ENCODE measurements around the gene GRID2. TPM values are rescaled to one million over a fixed set of nuclear protein-coding genes. Genes with fewer than 3 reads are reported as not detected.

The GRID2 gene
- total and polyA plus RNA-seq, 7 experiments from 2014 or later: not detected

GRCh38 chr4:93182722-93183121 lies 879.0 kb downstream of the GRID2 start:
- no peaks in the 10 kb centered on the region for H3K27me3 ChIP-seq (ENCODE audit: control insufficient read depth in 2 of 2, insufficient read depth in 2 of 2, low read length in 2 of 2)
- no peak overlapping the region for H3K27ac Mint-ChIP-seq
- H3K9me3 ChIP-seq (ENCODE audit: control insufficient read depth in 2 of 3, low read length in 3 of 3): no peaks in the 10 kb centered on the region
- ATAC-seq (no peak), DNase-seq (no peak)
- ChIA-PET CTCF (no interaction called here), POLR2A (no interaction called here)
- no peak overlapping the region for H3K4me3 Mint-ChIP-seq
- peaks cover 0 to 10% (median 3%) of the 10 kb centered on the region in 11 donors for H3K9me3 Mint-ChIP-seq
- no peaks in the 10 kb centered on the region for H3K36me3 Mint-ChIP-seq
- no peaks in the 10 kb centered on the region for H3K36me3 ChIP-seq (ENCODE audit: control insufficient read depth in 2 of 3, insufficient read depth in 3 of 3, low read length in 3 of 3)
- no peaks in the 10 kb centered on the region for H3K27me3 Mint-ChIP-seq
- H3K4me1 ChIP-seq (ENCODE audit: control insufficient read depth in 2 of 2, insufficient read depth in 2 of 2, low read length in 2 of 2): no peaks in the 10 kb centered on the region
- no peak overlapping the region for H3K4me3 ChIP-seq (ENCODE audit: low read length)
- no peak overlapping the region for H3K27ac ChIP-seq (ENCODE audit: low read depth, low read length)
- H3K4me1 Mint-ChIP-seq: no peaks in the 10 kb centered on the region
- intact Hi-C loops (cut with micrococcal nuclease): no loop called here

DNA sequence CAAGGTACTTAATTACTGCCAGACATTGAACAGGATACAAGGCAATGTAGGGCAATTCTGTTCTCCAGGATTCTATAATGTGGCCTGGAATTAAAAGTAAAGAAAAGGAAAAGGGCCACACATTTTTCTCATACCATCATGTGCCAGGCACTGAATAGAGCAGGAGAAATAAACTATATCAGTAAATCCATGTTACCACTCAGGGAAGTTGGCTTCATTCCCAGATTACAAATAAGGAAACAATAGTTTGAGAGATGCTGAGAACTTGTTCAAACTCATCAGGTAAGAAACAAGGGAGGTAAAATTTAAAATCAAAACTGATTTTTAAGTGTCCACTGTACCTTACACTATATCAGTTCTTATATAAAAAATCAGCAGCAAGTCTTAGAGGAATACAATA lies 879.8 kb downstream of the GRID2 start:
- Mint-ChIP-seq H3K4me3 (no peak overlapping the region), H3K9me3 (peaks cover 0 to 10% (median under 1%) of the 10 kb centered on the region in 11 donors), H3K27me3 (no peaks in the 10 kb centered on the region), H3K27ac (no peak overlapping the region), H3K4me1 (no peaks in the 10 kb centered on the region), H3K36me3 (no peaks in the 10 kb centered on the region)
- H3K4me1 ChIP-seq (ENCODE audit: control insufficient read depth in 2 of 2, insufficient read depth in 2 of 2, low read length in 2 of 2): no peaks in the 10 kb centered on the region
- ATAC-seq (no peak), DNase-seq (no peak)
- H3K27ac ChIP-seq (ENCODE audit: low read depth, low read length): no peak overlapping the region
- no peaks in the 10 kb centered on the region for H3K9me3 ChIP-seq (ENCODE audit: control insufficient read depth in 2 of 3, low read length in 3 of 3)
- no peaks in the 10 kb centered on the region for H3K27me3 ChIP-seq (ENCODE audit: control insufficient read depth in 2 of 2, insufficient read depth in 2 of 2, low read length in 2 of 2)
- POLR2A ChIA-PET: no interaction called here
- no peaks in the 10 kb centered on the region for H3K36me3 ChIP-seq (ENCODE audit: control insufficient read depth in 2 of 3, insufficient read depth in 3 of 3, low read length in 3 of 3)
- CTCF ChIA-PET: no interaction called here
- intact Hi-C loops (cut with micrococcal nuclease): no loop called here
- no peak overlapping the region for H3K4me3 ChIP-seq (ENCODE audit: low read length)

DNA sequence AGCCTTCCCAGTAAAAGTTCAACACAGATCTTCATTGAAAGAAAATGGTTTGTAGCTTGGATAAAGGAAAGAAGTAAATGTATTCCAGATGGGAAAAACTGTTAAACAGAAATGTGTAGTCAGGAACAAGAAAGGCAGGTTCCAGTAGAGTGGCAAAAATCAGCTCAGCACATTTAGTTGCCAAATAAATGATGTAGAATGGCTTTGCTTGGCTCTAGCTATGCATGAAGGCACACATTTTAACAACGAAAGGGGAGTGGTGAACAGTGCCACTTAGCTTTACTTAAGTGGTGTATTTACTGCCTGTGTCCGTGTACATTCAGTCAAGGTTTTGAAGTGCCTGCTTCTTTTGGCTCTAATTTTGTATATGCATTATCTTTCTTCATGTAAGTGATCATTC lies 880.3 kb downstream of the GRID2 start:
- no peaks in the 10 kb centered on the region for H3K36me3 ChIP-seq (ENCODE audit: control insufficient read depth in 2 of 3, insufficient read depth in 3 of 3, low read length in 3 of 3)
- H3K27me3 Mint-ChIP-seq: no peaks in the 10 kb centered on the region
- no peaks in the 10 kb centered on the region for H3K9me3 ChIP-seq (ENCODE audit: control insufficient read depth in 2 of 3, low read length in 3 of 3)
- peaks cover 0 to 7% (median 3%) of the 10 kb centered on the region in 11 donors for H3K9me3 Mint-ChIP-seq
- H3K4me1 Mint-ChIP-seq: no peaks in the 10 kb centered on the region
- no peak overlapping the region for H3K27ac Mint-ChIP-seq
- DNase-seq (no peak), ATAC-seq (no peak)
- H3K36me3 Mint-ChIP-seq: no peaks in the 10 kb centered on the region
- POLR2A ChIA-PET: no interaction called here
- intact Hi-C loops (cut with micrococcal nuclease): no loop called here
- no peak overlapping the region for H3K27ac ChIP-seq (ENCODE audit: low read depth, low read length)
- no peaks in the 10 kb centered on the region for H3K4me1 ChIP-seq (ENCODE audit: control insufficient read depth in 2 of 2, insufficient read depth in 2 of 2, low read length in 2 of 2)
- no peak overlapping the region for H3K4me3 Mint-ChIP-seq
- H3K27me3 ChIP-seq (ENCODE audit: control insufficient read depth in 2 of 2, insufficient read depth in 2 of 2, low read length in 2 of 2): no peaks in the 10 kb centered on the region
- CTCF ChIA-PET: no interaction called here
- no peak overlapping the region for H3K4me3 ChIP-seq (ENCODE audit: low read length)

DNA sequence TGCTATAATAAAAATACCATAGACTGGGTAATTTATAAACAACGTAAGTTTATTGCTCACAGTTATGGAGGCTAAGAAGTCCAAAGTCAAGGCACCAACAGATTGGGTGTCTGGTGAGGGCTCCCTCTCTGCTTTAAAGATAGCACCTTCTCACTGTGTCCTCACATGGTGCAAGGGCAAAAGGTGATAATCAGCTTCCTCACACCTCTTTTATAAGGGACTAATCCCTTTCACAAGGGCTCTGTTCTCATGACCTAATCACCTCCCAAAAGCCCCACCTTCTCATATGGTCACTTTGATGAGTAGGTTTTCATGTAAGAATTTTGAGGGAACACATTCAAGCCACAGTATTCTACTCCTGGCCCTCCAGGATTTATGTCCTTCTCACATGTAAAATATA lies 883.1 kb downstream of the GRID2 start:
- CTCF ChIA-PET: no interaction called here

DNA sequence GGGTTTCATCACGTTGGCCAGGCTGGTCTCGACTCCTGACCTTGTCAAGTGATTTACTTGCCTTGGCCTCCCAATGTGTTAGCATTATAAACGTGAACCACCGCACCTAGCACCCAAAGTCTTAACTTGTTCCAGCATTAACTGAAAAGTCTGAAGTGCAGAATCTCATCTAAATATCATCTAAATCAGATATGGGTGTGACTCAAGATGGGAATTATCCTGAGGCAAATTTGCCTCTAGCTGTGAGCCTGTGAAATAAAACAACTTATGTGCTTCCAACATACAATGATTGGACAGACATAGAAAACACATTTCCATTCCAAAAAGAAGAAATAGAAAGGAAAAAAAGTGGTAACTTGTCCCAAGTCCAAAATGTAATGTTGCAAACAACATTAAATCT lies 883.7 kb downstream of the GRID2 start:
- Mint-ChIP-seq H3K4me3 (no peak overlapping the region), H3K9me3 (peaks cover 0 to 8% (median 0%) of the 10 kb centered on the region in 11 donors), H3K4me1 (no peaks in the 10 kb centered on the region), H3K27ac (no peak overlapping the region), H3K27me3 (no peaks in the 10 kb centered on the region), H3K36me3 (no peaks in the 10 kb centered on the region)
- ChIA-PET POLR2A (no interaction called here), CTCF (no interaction called here)
- DNase-seq (no peak), ATAC-seq (no peak)
- no peaks in the 10 kb centered on the region for H3K36me3 ChIP-seq (ENCODE audit: control insufficient read depth in 2 of 3, insufficient read depth in 3 of 3, low read length in 3 of 3)
- no peaks in the 10 kb centered on the region for H3K9me3 ChIP-seq (ENCODE audit: control insufficient read depth in 2 of 3, low read length in 3 of 3)
- no peaks in the 10 kb centered on the region for H3K27me3 ChIP-seq (ENCODE audit: control insufficient read depth in 2 of 2, insufficient read depth in 2 of 2, low read length in 2 of 2)
- H3K4me1 ChIP-seq (ENCODE audit: control insufficient read depth in 2 of 2, insufficient read depth in 2 of 2, low read length in 2 of 2): no peaks in the 10 kb centered on the region
- no peak overlapping the region for H3K27ac ChIP-seq (ENCODE audit: low read depth, low read length)
- intact Hi-C loops (cut with micrococcal nuclease): no loop called here
- no peak overlapping the region for H3K4me3 ChIP-seq (ENCODE audit: low read length)

More for the DNA sequence above, 883.1 kb downstream of the GRID2 start:
- H3K27ac ChIP-seq (ENCODE audit: low read depth, low read length): no peak overlapping the region
- ATAC-seq: no peak
- DNase-seq: no peak
- Mint-ChIP-seq H3K9me3 (peaks cover 0 to 5% (median 0%) of the 10 kb centered on the region in 11 donors), H3K27me3 (no peaks in the 10 kb centered on the region), H3K4me1 (no peaks in the 10 kb centered on the region), H3K27ac (no peak overlapping the region), H3K4me3 (no peak overlapping the region), H3K36me3 (no peaks in the 10 kb centered on the region)
- H3K9me3 ChIP-seq (ENCODE audit: control insufficient read depth in 2 of 3, low read length in 3 of 3): no peaks in the 10 kb centered on the region
- H3K36me3 ChIP-seq (ENCODE audit: control insufficient read depth in 2 of 3, insufficient read depth in 3 of 3, low read length in 3 of 3): no peaks in the 10 kb centered on the region
- no peaks in the 10 kb centered on the region for H3K27me3 ChIP-seq (ENCODE audit: control insufficient read depth in 2 of 2, insufficient read depth in 2 of 2, low read length in 2 of 2)
- intact Hi-C loops (cut with micrococcal nuclease): no loop called here
- POLR2A ChIA-PET: no interaction called here
- H3K4me3 ChIP-seq (ENCODE audit: low read length): no peak overlapping the region
- no peaks in the 10 kb centered on the region for H3K4me1 ChIP-seq (ENCODE audit: control insufficient read depth in 2 of 2, insufficient read depth in 2 of 2, low read length in 2 of 2)

GRCh38 chr4:93187892-93188291 lies 884.1 kb downstream of the GRID2 start:
- intact Hi-C loops (cut with micrococcal nuclease): no loop called here
- Histone ChIP-seq H3K4me1 (ENCODE audit: control insufficient read depth in 2 of 2, insufficient read depth in 2 of 2, low read length in 2 of 2) (no peaks in the 10 kb centered on the region), H3K9me3 (ENCODE audit: control insufficient read depth in 2 of 3, low read length in 3 of 3) (no peaks in the 10 kb centered on the region), H3K27me3 (ENCODE audit: control insufficient read depth in 2 of 2, insufficient read depth in 2 of 2, low read length in 2 of 2) (no peaks in the 10 kb centered on the region), H3K27ac (ENCODE audit: low read depth, low read length) (no peak overlapping the region), H3K4me3 (ENCODE audit: low read length) (no peak overlapping the region), H3K36me3 (ENCODE audit: control insufficient read depth in 2 of 3, insufficient read depth in 3 of 3, low read length in 3 of 3) (no peaks in the 10 kb centered on the region)
- CTCF ChIA-PET: no interaction called here
- POLR2A ChIA-PET: no interaction called here
- Mint-ChIP-seq H3K27ac (no peak overlapping the region), H3K4me1 (no peaks in the 10 kb centered on the region), H3K4me3 (no peak overlapping the region), H3K9me3 (peaks cover 0 to 8% (median 0%) of the 10 kb centered on the region in 11 donors), H3K36me3 (no peaks in the 10 kb centered on the region), H3K27me3 (no peaks in the 10 kb centered on the region)
- DNase-seq (no peak), ATAC-seq (no peak)

GRCh38 chr4:93199492-93199891 lies 895.7 kb downstream of the GRID2 start:
- ChIA-PET POLR2A (no interaction called here), CTCF (no interaction called here)
- no peaks in the 10 kb centered on the region for H3K36me3 ChIP-seq (ENCODE audit: control insufficient read depth in 2 of 3, insufficient read depth in 3 of 3, low read length in 3 of 3)
- no peak overlapping the region for H3K4me3 ChIP-seq (ENCODE audit: low read length)
- H3K27ac Mint-ChIP-seq: no peak overlapping the region
- no peaks in the 10 kb centered on the region for H3K9me3 ChIP-seq (ENCODE audit: control insufficient read depth in 2 of 3, low read length in 3 of 3)
- H3K27ac ChIP-seq (ENCODE audit: low read depth, low read length): no peak overlapping the region
- no peaks in the 10 kb centered on the region for H3K36me3 Mint-ChIP-seq
- DNase-seq: no peak
- peaks cover 0 to 22% (median 0%) of the 10 kb centered on the region in 11 donors for H3K9me3 Mint-ChIP-seq
- no peaks in the 10 kb centered on the region for H3K4me1 Mint-ChIP-seq
- H3K27me3 Mint-ChIP-seq: no peaks in the 10 kb centered on the region
- no peak for ATAC-seq
- no peak overlapping the region for H3K4me3 Mint-ChIP-seq
- no peaks in the 10 kb centered on the region for H3K27me3 ChIP-seq (ENCODE audit: control insufficient read depth in 2 of 2, insufficient read depth in 2 of 2, low read length in 2 of 2)
- intact Hi-C loops (cut with micrococcal nuclease): no loop called here
- no peaks in the 10 kb centered on the region for H3K4me1 ChIP-seq (ENCODE audit: control insufficient read depth in 2 of 2, insufficient read depth in 2 of 2, low read length in 2 of 2)
